HUES48 (cell line): Measurements from ENCODE around the gene EXOC6.

Source experiments
- H3K27ac ChIP-seq: one replicate; pipeline ENCODE4 v1.7.0; 2013; ENCODE audit warnings: low read depth, low read length, inconsistent platforms
- H3K27me3 ChIP-seq: 2 replicates; pipeline ENCODE4 v1.6.1; 2013; ENCODE audit warnings: mild to moderate bottlenecking, low read length; ENCODE audit not compliant: control insufficient read depth, insufficient read depth
- H3K36me3 ChIP-seq: 2 replicates; pipeline ENCODE4 v1.6.1; 2013; ENCODE audit warnings: low read length; ENCODE audit not compliant: control insufficient read depth, insufficient read depth
- H3K4me1 ChIP-seq: 2 replicates; pipeline ENCODE4 v1.6.1; 2013; ENCODE audit warnings: mild to moderate bottlenecking, low read length; ENCODE audit not compliant: control insufficient read depth, insufficient read depth
- H3K4me3 ChIP-seq: 2 replicates; pipeline ENCODE4 v1.5.1; 2013; ENCODE audit warnings: mild to moderate bottlenecking, low read depth, low read length
- H3K9ac ChIP-seq: 2 replicates; pipeline ENCODE4 v1.6.1; 2013; ENCODE audit warnings: mild to moderate bottlenecking, low read depth, low read length, moderate library complexity
- H3K9me3 ChIP-seq: 2 replicates; pipeline ENCODE4 v1.6.1; 2013; ENCODE audit warnings: low read length; ENCODE audit not compliant: control insufficient read depth, insufficient read depth

EXOC6 gene, protein sequence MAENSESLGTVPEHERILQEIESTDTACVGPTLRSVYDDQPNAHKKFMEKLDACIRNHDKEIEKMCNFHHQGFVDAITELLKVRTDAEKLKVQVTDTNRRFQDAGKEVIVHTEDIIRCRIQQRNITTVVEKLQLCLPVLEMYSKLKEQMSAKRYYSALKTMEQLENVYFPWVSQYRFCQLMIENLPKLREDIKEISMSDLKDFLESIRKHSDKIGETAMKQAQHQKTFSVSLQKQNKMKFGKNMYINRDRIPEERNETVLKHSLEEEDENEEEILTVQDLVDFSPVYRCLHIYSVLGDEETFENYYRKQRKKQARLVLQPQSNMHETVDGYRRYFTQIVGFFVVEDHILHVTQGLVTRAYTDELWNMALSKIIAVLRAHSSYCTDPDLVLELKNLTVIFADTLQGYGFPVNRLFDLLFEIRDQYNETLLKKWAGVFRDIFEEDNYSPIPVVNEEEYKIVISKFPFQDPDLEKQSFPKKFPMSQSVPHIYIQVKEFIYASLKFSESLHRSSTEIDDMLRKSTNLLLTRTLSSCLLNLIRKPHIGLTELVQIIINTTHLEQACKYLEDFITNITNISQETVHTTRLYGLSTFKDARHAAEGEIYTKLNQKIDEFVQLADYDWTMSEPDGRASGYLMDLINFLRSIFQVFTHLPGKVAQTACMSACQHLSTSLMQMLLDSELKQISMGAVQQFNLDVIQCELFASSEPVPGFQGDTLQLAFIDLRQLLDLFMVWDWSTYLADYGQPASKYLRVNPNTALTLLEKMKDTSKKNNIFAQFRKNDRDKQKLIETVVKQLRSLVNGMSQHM

DNA sequence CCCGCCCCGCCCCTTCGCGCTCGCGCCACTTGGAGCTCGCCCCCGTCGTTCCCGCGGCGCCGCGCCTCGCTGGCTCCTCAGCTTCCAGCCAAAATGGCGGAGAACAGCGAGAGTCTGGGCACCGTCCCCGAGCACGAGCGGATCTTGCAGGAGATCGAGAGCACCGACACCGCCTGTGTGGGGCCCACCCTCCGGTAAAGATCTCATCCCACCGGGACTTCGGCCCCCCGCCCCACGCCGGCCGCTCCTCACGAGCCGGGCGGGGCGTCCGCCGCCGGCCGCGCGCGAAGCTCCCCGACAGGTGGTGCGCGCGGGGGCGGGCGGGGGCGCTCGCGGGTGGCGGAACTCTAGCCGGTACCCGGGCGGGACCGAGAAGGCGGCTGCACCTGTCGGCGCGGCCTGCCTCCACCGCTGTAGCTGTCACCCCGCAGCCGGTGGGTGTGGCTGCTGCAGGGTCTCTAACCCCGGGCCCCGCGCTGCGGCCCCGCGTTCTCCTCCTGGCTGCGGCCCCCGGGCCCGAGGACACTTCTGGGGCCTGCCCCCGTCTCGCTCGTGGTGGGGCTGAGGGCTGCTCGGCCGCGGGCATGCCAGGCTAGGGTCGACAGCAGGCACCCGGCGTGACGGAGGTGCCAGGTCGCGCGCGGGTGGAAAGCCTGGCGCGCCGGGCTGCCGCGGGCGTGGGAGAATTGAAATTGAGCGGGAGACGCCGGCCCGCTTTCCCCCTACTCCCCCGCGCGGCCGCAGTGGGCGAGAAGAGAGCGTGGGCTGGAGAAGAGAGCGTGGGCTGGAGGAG is at the start of gene EXOC6:
Gene EXOC6 (plus strand): TSS at position 80 of the 793 bp plus-strand sequence. CDS start 14 bp downstream, at position 94.
- Histone ChIP-seq H3K27me3 (peaks cover 34% of the 10 kb centered on the region), H3K9ac (peak within 1 kb of the TSS; percentile 67; the same call in 1 of the 2 replicates), H3K9me3 (no peaks in the 10 kb centered on the region), H3K4me1 (no peaks in the 10 kb centered on the region), H3K36me3 (no peaks in the 10 kb centered on the region), H3K27ac (peak within 1 kb of the TSS; percentile 73), H3K4me3 (peak within 1 kb of the TSS; percentile 85)

DNA sequence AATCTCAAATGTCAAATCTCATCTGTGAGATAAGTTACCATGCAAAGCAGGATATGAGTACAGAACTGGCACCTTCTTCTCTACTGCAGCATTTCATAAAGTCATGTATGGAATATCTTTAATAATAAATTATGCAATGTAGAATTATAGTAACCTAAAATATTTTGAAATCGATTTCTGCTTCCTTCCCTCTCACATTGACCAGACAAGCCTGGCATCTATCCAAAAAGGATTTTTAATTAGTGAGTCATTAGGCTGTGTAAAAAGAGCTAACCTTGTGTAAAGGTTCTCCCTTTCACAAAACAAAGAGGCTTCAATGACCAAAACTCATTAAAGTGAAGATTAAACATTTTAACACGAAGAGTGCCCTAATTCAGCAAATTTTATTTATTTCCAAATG is 48.8 kb upstream of the EXOC6 start:
- Histone ChIP-seq H3K27me3 (no peaks in the 10 kb centered on the region), H3K4me1 (no peaks in the 10 kb centered on the region), H3K9me3 (no peaks in the 10 kb centered on the region), H3K36me3 (no peaks in the 10 kb centered on the region), H3K4me3 (no peak overlapping the region), H3K9ac (no peak overlapping the region), H3K27ac (no peak overlapping the region)

- Histone ChIP-seq H3K27me3 (no peaks in the 10 kb centered on the region), H3K27ac (no peak overlapping the region), H3K4me3 (no peak overlapping the region), H3K9ac (no peak overlapping the region), H3K36me3 (no peaks in the 10 kb centered on the region), H3K4me1 (no peaks in the 10 kb centered on the region), H3K9me3 (no peaks in the 10 kb centered on the region)
Observed at GRCh38 chr10:92800134-92800733, 48.1 kb upstream of the EXOC6 start.

DNA sequence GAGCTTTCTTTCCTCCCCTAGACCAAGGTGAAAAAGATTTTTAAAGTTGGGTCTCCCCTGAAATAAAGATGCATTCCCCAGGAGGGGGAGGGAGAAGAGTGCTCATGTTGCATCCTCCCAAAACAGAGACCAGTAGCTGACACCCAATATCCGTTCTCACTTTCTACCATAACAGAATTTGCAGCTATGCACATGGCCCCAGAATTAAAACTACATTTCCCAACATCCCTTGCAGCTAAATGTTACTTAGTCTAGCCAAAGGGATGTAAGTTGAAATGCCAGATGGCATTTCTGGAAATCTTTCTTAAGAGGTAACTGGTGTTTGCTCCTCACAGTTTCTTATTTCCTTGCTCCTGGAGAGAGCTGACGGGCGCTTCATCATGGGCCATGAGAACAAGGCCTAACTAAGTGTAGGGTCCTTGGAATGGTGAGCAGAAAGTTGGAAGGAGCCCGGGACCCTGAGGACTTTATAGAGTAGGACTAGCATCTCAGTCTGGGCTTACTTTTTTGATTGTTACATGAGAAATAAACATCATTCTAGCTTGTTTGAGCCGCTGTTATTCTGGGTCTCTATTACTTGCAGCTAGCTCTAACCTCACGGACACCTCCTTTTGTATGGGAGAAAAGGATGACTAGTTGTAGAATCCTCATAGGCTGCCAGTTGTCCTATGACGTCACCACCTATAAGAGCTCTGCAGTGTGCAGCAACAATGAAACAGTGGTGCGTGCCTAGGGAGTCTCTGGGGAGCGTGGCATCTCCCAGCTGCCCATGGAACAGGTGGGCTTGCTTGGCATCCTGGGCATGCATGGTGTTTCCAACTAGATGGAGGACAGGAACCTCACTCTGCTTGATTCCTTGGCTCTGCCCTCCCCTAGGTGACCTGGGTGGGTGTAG is 46.1 kb upstream of the EXOC6 start:
- H3K9me3 ChIP-seq = no peaks in the 10 kb centered on the region
- no peaks in the 10 kb centered on the region for H3K27me3 ChIP-seq
- H3K4me1 ChIP-seq = 0 out of 2 replicates have a peak, but pooled peaks cover 3% of the 10 kb centered on the region
- no peak overlapping the region for H3K4me3 ChIP-seq
- no peaks in the 10 kb centered on the region for H3K36me3 ChIP-seq
- H3K9ac ChIP-seq = no peak overlapping the region
- H3K27ac ChIP-seq = no peak overlapping the region

GRCh38 chr10:92809840-92810239 is 38.5 kb upstream of the EXOC6 start:
- H3K9me3 ChIP-seq = no peaks in the 10 kb centered on the region
- H3K4me1 ChIP-seq = 0 out of 2 replicates have a peak, but pooled peaks cover 3% of the 10 kb centered on the region
- H3K27ac ChIP-seq = no peak overlapping the region
- no peaks in the 10 kb centered on the region for H3K36me3 ChIP-seq
- no peaks in the 10 kb centered on the region for H3K27me3 ChIP-seq
- H3K4me3 ChIP-seq = no peak overlapping the region
- H3K9ac ChIP-seq = no peak overlapping the region

- H3K4me1 ChIP-seq = 0 out of 2 replicates have a peak, but pooled peaks cover under 1% of the 10 kb centered on the region
- H3K9me3 ChIP-seq = no peaks in the 10 kb centered on the region
- no peak overlapping the region for H3K9ac ChIP-seq
- peak overlapping the region; percentile 54 for H3K27ac ChIP-seq
- H3K27me3 ChIP-seq = no peaks in the 10 kb centered on the region
- H3K4me3 ChIP-seq = no peak overlapping the region
- H3K36me3 ChIP-seq = no peaks in the 10 kb centered on the region
Observed at GRCh38 chr10:92810934-92811532, 37.3 kb upstream of the EXOC6 start.

DNA sequence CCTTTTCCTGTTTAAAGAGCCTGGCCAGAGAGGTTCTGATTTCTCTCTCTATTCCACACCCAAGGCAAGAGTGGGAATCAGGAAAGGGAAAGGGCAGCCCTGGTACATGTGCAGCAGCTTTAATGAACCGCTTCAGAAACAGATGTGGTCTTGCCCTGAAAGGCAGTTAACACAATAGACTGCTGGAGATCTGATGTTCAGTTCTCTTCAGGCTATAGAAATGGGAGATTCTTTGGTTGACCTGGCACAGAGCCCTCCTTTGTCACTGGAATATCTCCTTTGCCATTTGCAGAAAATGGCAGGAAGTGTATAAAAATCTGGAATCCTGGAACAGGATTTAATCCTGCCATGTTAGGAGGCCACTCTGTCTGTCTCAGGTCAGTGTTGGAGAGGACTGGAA is 36.3 kb upstream of the EXOC6 start:
- no peak overlapping the region for H3K27ac ChIP-seq
- H3K4me1 ChIP-seq = no peaks in the 10 kb centered on the region
- no peaks in the 10 kb centered on the region for H3K36me3 ChIP-seq
- no peak overlapping the region for H3K9ac ChIP-seq
- no peak overlapping the region for H3K4me3 ChIP-seq
- no peaks in the 10 kb centered on the region for H3K27me3 ChIP-seq
- H3K9me3 ChIP-seq = no peaks in the 10 kb centered on the region

DNA sequence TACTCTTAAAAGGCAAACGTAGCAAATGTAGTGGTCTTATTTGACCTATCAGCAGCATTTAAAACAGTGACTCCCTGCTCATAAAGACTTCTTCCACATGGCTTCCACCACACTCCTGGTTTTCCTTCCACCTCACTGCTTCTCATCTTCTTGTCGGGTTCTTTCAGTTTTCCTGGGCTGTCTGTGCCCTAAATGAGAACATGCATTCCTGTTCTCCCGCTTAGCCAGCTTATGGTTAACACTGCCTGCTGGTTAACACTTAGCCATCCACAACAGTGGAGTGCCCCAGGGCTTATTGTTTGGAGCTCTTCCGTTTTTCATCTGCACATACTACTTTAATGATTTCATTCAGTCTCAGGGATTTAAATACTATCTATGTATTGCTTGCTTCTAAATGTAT is 34.3 kb upstream of the EXOC6 start:
- H3K27me3 ChIP-seq = no peaks in the 10 kb centered on the region
- no peaks in the 10 kb centered on the region for H3K4me1 ChIP-seq
- H3K27ac ChIP-seq = no peak overlapping the region
- H3K9ac ChIP-seq = no peak overlapping the region
- H3K4me3 ChIP-seq = no peak overlapping the region
- H3K36me3 ChIP-seq = no peaks in the 10 kb centered on the region
- no peaks in the 10 kb centered on the region for H3K9me3 ChIP-seq

DNA sequence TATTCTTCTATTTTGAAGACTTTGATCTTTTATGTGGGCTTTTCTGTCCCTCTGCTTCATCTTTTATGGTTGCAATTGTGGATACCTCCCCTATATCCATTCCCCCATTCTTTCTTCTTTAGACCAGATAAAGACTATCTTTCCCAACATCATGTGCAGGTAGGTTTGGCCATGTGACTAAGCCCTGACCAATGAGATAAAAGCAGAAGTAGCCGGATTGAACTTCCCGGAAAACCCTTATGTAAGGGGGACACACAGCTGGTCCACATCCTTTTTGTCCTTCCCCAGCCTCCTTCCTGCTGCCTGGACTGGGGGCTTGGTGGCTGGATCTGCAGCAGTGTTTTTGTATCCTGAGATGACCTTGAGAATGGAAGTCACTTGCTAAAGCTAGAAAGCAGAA is 33.5 kb upstream of the EXOC6 start:
- H3K36me3 ChIP-seq = no peaks in the 10 kb centered on the region
- H3K27me3 ChIP-seq = no peaks in the 10 kb centered on the region
- no peaks in the 10 kb centered on the region for H3K9me3 ChIP-seq
- H3K4me1 ChIP-seq = no peaks in the 10 kb centered on the region
- H3K27ac ChIP-seq = no peak overlapping the region
- H3K4me3 ChIP-seq = no peak overlapping the region
- no peak overlapping the region for H3K9ac ChIP-seq
